CD14-positive monocyte (primary cell): Measurements from ENCODE around the gene KTI12. TPM values are rescaled to one million over a fixed set of nuclear protein-coding genes. Genes with fewer than 3 reads are reported as not detected.
"Not testable (repeated sequence)": the region's sequence is repeated elsewhere in the genome, so short reads cannot be mapped to it uniquely, and the experiment has no call there.

ENCODE experiments used
- DNase-seq, 3 donors: peaks; one replicate each; pipeline ENCODE4 v3.0.0-alpha.2; 2011 to 2022
- H2AFZ ChIP-seq: 2 replicates; pipeline ENCODE4 v1.6.0; 2012; ENCODE audit warnings: mild to moderate bottlenecking, low read depth, low read length, inconsistent platforms; ENCODE audit not compliant: insufficient read depth, poor library complexity, severe bottlenecking
- H3K27ac ChIP-seq, 2 donors: 1 replicate in 1 of 2; 2 replicates in 1 of 2; pipeline ENCODE4 v1.5.1; 2012 to 2013; ENCODE audit warnings: low read length in 2 of 2, control low read depth in 1 of 2, inconsistent platforms in 1 of 2, low read depth in 1 of 2, mild to moderate bottlenecking in 1 of 2
- H3K27me3 ChIP-seq, 2 donors: one replicate each; pipeline versions ENCODE4 v1.6.0 to v1.6.1; 2011 to 2013; ENCODE audit warnings: low read length in 2 of 2; ENCODE audit not compliant: control insufficient read depth in 2 of 2, insufficient read depth in 2 of 2
- H3K36me3 ChIP-seq, 2 donors: replicated peaks in 1 of 2; 1 replicate in 1 of 2; 2 replicates in 1 of 2; pipeline versions ENCODE4 v1.5.1 to v1.6.1; 2012 to 2013; ENCODE audit warnings: low read length in 2 of 2, control low read depth in 1 of 2, inconsistent platforms in 1 of 2, mild to moderate bottlenecking in 1 of 2; ENCODE audit not compliant: insufficient read depth in 2 of 2, control insufficient read depth in 1 of 2
- H3K4me1 ChIP-seq, 2 donors: 1 replicate in 1 of 2; 2 replicates in 1 of 2; pipeline versions ENCODE4 v1.5.1 to v1.6.1; 2012 to 2013; ENCODE audit warnings: low read length in 2 of 2, control low read depth in 1 of 2, inconsistent platforms in 1 of 2, mild to moderate bottlenecking in 1 of 2, moderate library complexity in 1 of 2; ENCODE audit not compliant: insufficient read depth in 2 of 2, control insufficient read depth in 1 of 2
- H3K4me2 ChIP-seq: replicated peaks from 2 replicates; pipeline ENCODE3; 2012; ENCODE audit warnings: low read length, moderate library complexity, mild to moderate bottlenecking; ENCODE audit not compliant: poor library complexity, severe bottlenecking; ENCODE audit errors: extremely low read depth
- H3K4me3 ChIP-seq, 3 experiments: fragments of 200-600 bp in 1 of 3; sonication (generic) in 1 of 3; replicated peaks in 1 of 3; 1 replicate in 2 of 3; 2 replicates in 1 of 3; pipeline ENCODE4 v1.5.1; 2011 to 2013; ENCODE audit warnings: low read length in 3 of 3, mild to moderate bottlenecking in 3 of 3, control low read depth in 2 of 3, low read depth in 2 of 3, inconsistent platforms in 1 of 3, moderate library complexity in 1 of 3
- H3K79me2 ChIP-seq: 2 replicates; pipeline ENCODE4 v1.6.0; 2012; ENCODE audit warnings: mild to moderate bottlenecking, control low read depth, inconsistent platforms, low read length, moderate library complexity; ENCODE audit not compliant: insufficient read depth
- H3K9ac ChIP-seq: 2 replicates; pipeline ENCODE4 v1.6.0; 2017; ENCODE audit warnings: low read length, mild to moderate bottlenecking; ENCODE audit not compliant: insufficient read depth, poor library complexity, severe bottlenecking
- H3K9me3 ChIP-seq, 2 donors: replicated peaks in 1 of 2; 1 replicate in 1 of 2; 2 replicates in 1 of 2; pipeline versions ENCODE4 v1.5.1 to v1.6.1; 2012 to 2013; ENCODE audit warnings: low read length in 2 of 2, control low read depth in 1 of 2; ENCODE audit not compliant: control insufficient read depth in 1 of 2, insufficient read depth in 1 of 2
- H4K20me1 ChIP-seq: 2 replicates; pipeline ENCODE4 v1.6.0; 2012; ENCODE audit warnings: mild to moderate bottlenecking, low read length, control low read depth, moderate library complexity; ENCODE audit not compliant: insufficient read depth
- H3K27ac Mint-ChIP-seq, 7 donors: one replicate each; pipeline ENCODE4 v1.8.0; 2020; ENCODE audit warnings: mild to moderate bottlenecking in 7 of 7, mixed read lengths in 7 of 7, moderate library complexity in 6 of 7, inconsistent platforms in 2 of 7
- H3K27me3 Mint-ChIP-seq, 3 donors: one replicate each; pipeline ENCODE4 v1.8.0; 2021 to 2022; ENCODE audit warnings: low read depth in 3 of 3, mild to moderate bottlenecking in 3 of 3, mixed read lengths in 3 of 3, moderate library complexity in 3 of 3, inconsistent platforms in 1 of 3
- H3K36me3 Mint-ChIP-seq, 2 donors: one replicate each; pipeline ENCODE4 v1.8.0; 2020; ENCODE audit warnings: mixed read lengths in 2 of 2, inconsistent platforms in 1 of 2, mild to moderate bottlenecking in 1 of 2
- H3K4me1 Mint-ChIP-seq: one replicate; pipeline ENCODE4 v1.8.0; 2020; ENCODE audit warnings: mild to moderate bottlenecking, mixed read lengths
- H3K4me3 Mint-ChIP-seq, 2 donors: one replicate each; pipeline ENCODE4 v1.8.0; 2020; ENCODE audit warnings: mild to moderate bottlenecking in 2 of 2, mixed read lengths in 2 of 2, moderate library complexity in 1 of 2
- H3K9me3 Mint-ChIP-seq, 7 donors: one replicate each; pipeline ENCODE4 v1.8.0; 2020 to 2022; ENCODE audit warnings: mixed read lengths in 7 of 7, mild to moderate bottlenecking in 6 of 7, moderate library complexity in 6 of 7, inconsistent platforms in 2 of 7
- CTCF ChIP-seq: fragments of 200-600 bp; IDR thresholded peaks from one replicate; pipeline ENCODE4 v1.8.0; 2022; ENCODE audit warnings: antibody characterized with exemption, mild to moderate bottlenecking
- WGBS: methylation state at CpG from one replicate; pipeline ENCODE4 v1.1.5; 2013; ENCODE audit warnings: missing lambda C conversion rate; ENCODE audit not compliant: insufficient coverage; 5-methylcytosine and 5-hydroxymethylcytosine counted together
- intact Hi-C, 2 donors: fragments of 100-400 bp; cut with micrococcal nuclease; formaldehyde crosslinking; loops; one replicate each; pipeline versions ENCODE4 v1.15.0 to v1.15.1; 2023
- polyA plus RNA-seq, 3 donors: library from polyadenylated mRNA; depleted of rRNA in 1 of 3; unstranded in 2 of 3; stranded (reverse) in 1 of 3; fragments of 300-500 nt in 2 of 3; fragments of >200 nt in 1 of 3; fragmentation: Illumina TruSeq in 2 of 3; gene quantifications; 1 replicate in 2 of 3; 2 replicates in 1 of 3; pipeline ENCODE4 v1.2.3, GENCODE V29; 2012 to 2021

KTI12 gene
- polyA plus RNA-seq, 3 donors, result 6.4 to 18.2 (median 16.2) TPM

GRCh38 chr1:52007215-52008002 is 26.2 kb downstream of the KTI12 start:
- Histone ChIP-seq H3K27me3 (peaks cover 8 to 11% of the 10 kb centered on the region in 2 donors), H3K36me3 (no peaks in the 10 kb centered on the region), H4K20me1 (no peaks in the 10 kb centered on the region), H3K4me3 (no peak overlapping the region), H3K9ac (no peak overlapping the region), H3K27ac (no peak overlapping the region), H3K9me3 (no peaks in the 10 kb centered on the region), H3K4me1 (no peaks in the 10 kb centered on the region), H2AFZ (no peak overlapping the region), H3K4me2 (no peak overlapping the region), H3K79me2 (no peaks in the 10 kb centered on the region)
- no peak for TF ChIP-seq CTCF
- H3K27me3 Mint-ChIP-seq, result peaks cover 27 to 39% (median 30%) of the 10 kb centered on the region in 3 donors
- H3K27ac Mint-ChIP-seq, result no peak overlapping the region
- no peaks in the 10 kb centered on the region for H3K4me1 Mint-ChIP-seq
- H3K9me3 Mint-ChIP-seq, result peaks cover 0 to 3% (median 3%) of the 10 kb centered on the region in 7 donors
- DNase-seq, result no peak
- 81% methylated on average over 2 of the region's 5 CpGs for WGBS
- peak overlapping the region in 1 of 2 donors; percentile 28 for H3K4me3 Mint-ChIP-seq
- no peaks in the 10 kb centered on the region for H3K36me3 Mint-ChIP-seq
- intact Hi-C loops, result no loop called here

GRCh38 chr1:52006081-52006553 is 27.5 kb downstream of the KTI12 start:
- intact Hi-C loops, H3K4me2 ChIP-seq, H3K9me3 ChIP-seq, H3K36me3 ChIP-seq, H3K79me2 ChIP-seq, H3K4me3 ChIP-seq, H3K36me3 Mint-ChIP-seq, H3K4me1 ChIP-seq, H3K4me1 Mint-ChIP-seq, H3K9me3 Mint-ChIP-seq, H3K27ac ChIP-seq, DNase-seq, H3K9ac ChIP-seq, H4K20me1 ChIP-seq, H2AFZ ChIP-seq, H3K27ac Mint-ChIP-seq: not testable (repeated sequence)
- WGBS, result no CpG with 5 or more reads among the region's 5 CpGs
- peak overlapping the region in 1 of 2 donors; percentile 71 for H3K4me3 Mint-ChIP-seq
- peaks cover 24 to 39% (median 30%) of the 10 kb centered on the region in 3 donors for H3K27me3 Mint-ChIP-seq
- peaks cover 8 to 11% of the 10 kb centered on the region in 2 donors for H3K27me3 ChIP-seq

- H3K9ac ChIP-seq, H3K9me3 ChIP-seq, H2AFZ ChIP-seq, H3K36me3 Mint-ChIP-seq, H3K4me1 Mint-ChIP-seq, H3K27ac Mint-ChIP-seq, intact Hi-C loops, H3K4me1 ChIP-seq, H3K4me2 ChIP-seq, DNase-seq, H3K9me3 Mint-ChIP-seq, H3K79me2 ChIP-seq, H4K20me1 ChIP-seq, H3K27ac ChIP-seq, H3K4me3 ChIP-seq, H3K36me3 ChIP-seq: not testable (repeated sequence)
- 75% methylated on average over 2 of the region's 3 CpGs for WGBS
- Mint-ChIP-seq H3K4me3 (peak overlapping the region in 1 of 2 donors; percentile 11), H3K27me3 (peaks cover 24 to 39% (median 30%) of the 10 kb centered on the region in 3 donors)
- peaks cover 8 to 11% of the 10 kb centered on the region in 2 donors for H3K27me3 ChIP-seq
These were observed 28.1 kb downstream of the KTI12 start for GRCh38 chr1:52005548-52005947.
